HG03432 (cell line): ENCODE results near the gene FAM81A.
"Not testable (repeated sequence)": the region's sequence is repeated elsewhere in the genome, so short reads cannot be mapped to it uniquely, and the experiment has no call there.

Experiments
- ATAC-seq: cut with Tn5 transposase; IDR thresholded peaks from one replicate; pipeline ENCODE4 v1.9.1; 2021; ENCODE audit warnings: mild to moderate bottlenecking, moderate library complexity; ENCODE audit not compliant: unreplicated experiment

FAM81A gene

GRCh38 chr15:59420986-59421618 is 16.9 kb upstream of the FAM81A start:
- ATAC-seq = no peak

- ATAC-seq = no peak
Observed at GRCh38 chr15:59424616-59425015, 13.4 kb upstream of the FAM81A start.

GRCh38 chr15:59428898-59429297 is 9.1 kb upstream of the FAM81A start:
- ATAC-seq = not testable (repeated sequence)

- no peak for ATAC-seq
Observed at GRCh38 chr15:59432389-59432788, 5.6 kb upstream of the FAM81A start.

- ATAC-seq = no peak
Observed at GRCh38 chr15:59434481-59434880, 3.5 kb upstream of the FAM81A start.

GRCh38 chr15:59436774-59437141 is 1.2 kb upstream of the FAM81A start:
- no peak for ATAC-seq

- peak; percentile 5 for ATAC-seq
Observed at GRCh38 chr15:59437142-59437816, 707 bp upstream of the FAM81A start.

GRCh38 chr15:59438625-59439290 is 772 bp downstream of the FAM81A start:
- ATAC-seq = no peak

- no peak for ATAC-seq
Observed at GRCh38 chr15:59439576-59439975, 1.6 kb downstream of the FAM81A start.

GRCh38 chr15:59443341-59444072 is 5.5 kb downstream of the FAM81A start:
- ATAC-seq = no peak

GRCh38 chr15:59444081-59444835 is 6.3 kb downstream of the FAM81A start:
- ATAC-seq = no peak

GRCh38 chr15:59444980-59445545 is 7.1 kb downstream of the FAM81A start:
- no peak for ATAC-seq

- no peak for ATAC-seq
Observed at GRCh38 chr15:59446232-59446957, 8.4 kb downstream of the FAM81A start.

GRCh38 chr15:59447367-59447766 is 9.4 kb downstream of the FAM81A start:
- no peak for ATAC-seq

- no peak for ATAC-seq
Observed at GRCh38 chr15:59448871-59449270, 10.9 kb downstream of the FAM81A start.

- ATAC-seq = no peak
Observed at GRCh38 chr15:59453474-59454215, 15.7 kb downstream of the FAM81A start.

GRCh38 chr15:59456114-59456513 is 18.1 kb downstream of the FAM81A start:
- no peak for ATAC-seq

- no peak for ATAC-seq
Observed at GRCh38 chr15:59457103-59457502, 19.1 kb downstream of the FAM81A start.

- no peak for ATAC-seq
Observed at GRCh38 chr15:59461521-59461920, 23.5 kb downstream of the FAM81A start.
